Measurements from ENCODE around the gene PKP4. TPM values are rescaled to one million over a fixed set of nuclear protein-coding genes. Genes with fewer than 3 reads are reported as not detected.

The PKP4 gene
- total and polyA plus RNA-seq, 9 of the 15 experiments (the other 6 are each of a cell fraction or from before 2014, with no cell fraction given), result 24.6 to 99.1 (median 74.0) TPM

GRCh38 chr2:158635961-158636601, 179.3 kb downstream of the PKP4 start (continued):
- TF ChIP-seq, protein P1, sequence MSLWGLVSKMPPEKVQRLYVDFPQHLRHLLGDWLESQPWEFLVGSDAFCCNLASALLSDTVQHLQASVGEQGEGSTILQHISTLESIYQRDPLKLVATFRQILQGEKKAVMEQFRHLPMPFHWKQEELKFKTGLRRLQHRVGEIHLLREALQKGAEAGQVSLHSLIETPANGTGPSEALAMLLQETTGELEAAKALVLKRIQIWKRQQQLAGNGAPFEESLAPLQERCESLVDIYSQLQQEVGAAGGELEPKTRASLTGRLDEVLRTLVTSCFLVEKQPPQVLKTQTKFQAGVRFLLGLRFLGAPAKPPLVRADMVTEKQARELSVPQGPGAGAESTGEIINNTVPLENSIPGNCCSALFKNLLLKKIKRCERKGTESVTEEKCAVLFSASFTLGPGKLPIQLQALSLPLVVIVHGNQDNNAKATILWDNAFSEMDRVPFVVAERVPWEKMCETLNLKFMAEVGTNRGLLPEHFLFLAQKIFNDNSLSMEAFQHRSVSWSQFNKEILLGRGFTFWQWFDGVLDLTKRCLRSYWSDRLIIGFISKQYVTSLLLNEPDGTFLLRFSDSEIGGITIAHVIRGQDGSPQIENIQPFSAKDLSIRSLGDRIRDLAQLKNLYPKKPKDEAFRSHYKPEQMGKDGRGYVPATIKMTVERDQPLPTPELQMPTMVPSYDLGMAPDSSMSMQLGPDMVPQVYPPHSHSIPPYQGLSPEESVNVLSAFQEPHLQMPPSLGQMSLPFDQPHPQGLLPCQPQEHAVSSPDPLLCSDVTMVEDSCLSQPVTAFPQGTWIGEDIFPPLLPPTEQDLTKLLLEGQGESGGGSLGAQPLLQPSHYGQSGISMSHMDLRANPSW (CRISPR knock-in tag; IDR thresholded peaks at IDR 0.05), result no peak
- TF ChIP-seq ZC3H11A (IDR thresholded peaks at IDR 0.05; ENCODE audit: low read depth, low read length) (no peak), PHB2 (IDR thresholded peaks at IDR 0.05; ENCODE audit: low read depth) (no peak), POU5F1 (IDR thresholded peaks at IDR 0.05; ENCODE audit: borderline replicate concordance, low read depth, low read length, partially characterized antibody) (no peak), SETDB1 (IDR thresholded peaks at IDR 0.05; ENCODE audit: low read length) (no peak)

DNA sequence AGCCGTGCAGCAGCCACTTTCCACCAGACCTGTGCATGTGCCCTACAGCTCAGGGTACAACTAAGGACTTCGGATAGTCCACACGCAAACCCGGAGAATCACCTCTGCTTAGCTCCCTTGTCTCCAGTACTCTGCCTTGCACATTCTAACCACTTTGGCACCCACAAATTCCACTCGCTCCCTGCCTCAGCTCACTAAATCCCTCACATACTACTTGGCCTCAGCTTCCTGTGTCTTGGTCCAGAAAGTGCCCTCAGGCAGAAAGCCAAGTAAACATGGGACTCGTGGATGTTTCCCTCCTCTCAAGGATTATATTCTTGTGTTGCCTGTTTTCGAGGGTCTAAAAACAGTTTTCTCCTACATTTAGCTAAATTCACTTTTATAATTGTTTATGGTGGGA, 180.6 kb downstream of the PKP4 start:
- no peaks in the 10 kb centered on the region for H3K4me1 ChIP-seq (replicated peaks in 1 of 2; ENCODE audit: control insufficient read depth in 2 of 2, insufficient read depth in 2 of 2, low read length in 2 of 2)
- ChIA-PET POLR2A (interaction anchor here (0.8 to 1.1 kb wide), 2 partner anchors 10 to 11 kb away, joined by 3 to 4 read pairs; no protein-coding TSS in a partner anchor), CTCF (ENCODE audit: low intra/inter-chr PET ratio) (no interaction called here)
- no peak overlapping the region for H3K9ac ChIP-seq (ENCODE audit: insufficient read depth in 1 of 2, low read depth in 2 of 2, low read length in 2 of 2)
- TF ChIP-seq ZNF280B (CRISPR knock-in tag; IDR thresholded peaks at IDR 0.05), result no peak
- no peak for TF ChIP-seq CCNT2 (IDR thresholded peaks at IDR 0.05; ENCODE audit: borderline replicate concordance, extremely low read depth, insufficient read length, low read depth, low read length)
- no peak for TF ChIP-seq SETDB1 (IDR thresholded peaks at IDR 0.05; ENCODE audit: low read length)
- TF ChIP-seq BRCA1 (IDR thresholded peaks at IDR 0.05), result no peak
- no peak for TF ChIP-seq BRCA1 (CRISPR knock-in tag; IDR thresholded peaks at IDR 0.05)
- no peak for TF ChIP-seq ZNF121 (CRISPR knock-in tag; conservative IDR thresholded peaks at IDR 0.05)
- no peak for TF ChIP-seq JUNB (CRISPR knock-in tag; conservative IDR thresholded peaks at IDR 0.05)
- no peak for TF ChIP-seq ILK (tag; IDR thresholded peaks at IDR 0.05; ENCODE audit: borderline replicate concordance, low read depth)
- no peak for TF ChIP-seq ZNF212 (CRISPR knock-in tag; IDR thresholded peaks at IDR 0.05)
- no peak for TF ChIP-seq SAP30 (IDR thresholded peaks at IDR 0.05; ENCODE audit: borderline replicate concordance, insufficient read depth, low read depth, low read length, poor library complexity, severe bottlenecking)
- TF ChIP-seq CHD1 (IDR thresholded peaks at IDR 0.05; ENCODE audit: low read length), result no peak
- H3K27ac ChIP-seq (ENCODE audit: extremely low read depth, low read depth, low read length), result no peak overlapping the region
- H3K9me3 ChIP-seq (replicated peaks; ENCODE audit: control insufficient read depth, insufficient read depth, low read depth, low read length), result no peaks in the 10 kb centered on the region
- no peaks in the 10 kb centered on the region for H3K79me2 ChIP-seq (ENCODE audit: control insufficient read depth, insufficient read depth, low read length)
- H3K4me3 ChIP-seq, result no peak overlapping the region
- in situ Hi-C loops (cut with MboI) (no loop called here), intact Hi-C loops (cut with micrococcal nuclease) (no loop called here)
- no peaks in the 10 kb centered on the region for H3K27me3 ChIP-seq (ENCODE audit: control insufficient read depth in 2 of 2, insufficient read depth in 2 of 2, low read length in 2 of 2)
- no peak for ATAC-seq
- DNase-seq (ENCODE audit: extremely low read depth in 1 of 4, low spot score in 3 of 4), result no peak
- peaks cover 82% of the 10 kb centered on the region; the same call in 2 of the 3 replicates for H3K36me3 ChIP-seq (ENCODE audit: control insufficient read depth, insufficient read depth, low read length)
- no peak for FAIRE-seq
- H3K9me1 ChIP-seq (ENCODE audit: control insufficient read depth, insufficient read depth, low read length), result no peaks in the 10 kb centered on the region
- H3K4me2 ChIP-seq (ENCODE audit: insufficient read depth, low read length), result no peak overlapping the region
- H2AFZ ChIP-seq (ENCODE audit: low read depth, low read length), result no peak overlapping the region
- WGBS (ENCODE audit: insufficient coverage, low coverage, missing lambda C conversion rate), result 95% methylated on average over 7 of the region's 7 CpGs
- no TSS peak for BruUV-seq (replicated peaks)
- H4K20me1 ChIP-seq (replicated peaks; ENCODE audit: control insufficient read depth, insufficient read depth, low read length), result no peaks in the 10 kb centered on the region
